Measurements from ENCODE around the gene RHOT2.

Gene RHOT2

DNA sequence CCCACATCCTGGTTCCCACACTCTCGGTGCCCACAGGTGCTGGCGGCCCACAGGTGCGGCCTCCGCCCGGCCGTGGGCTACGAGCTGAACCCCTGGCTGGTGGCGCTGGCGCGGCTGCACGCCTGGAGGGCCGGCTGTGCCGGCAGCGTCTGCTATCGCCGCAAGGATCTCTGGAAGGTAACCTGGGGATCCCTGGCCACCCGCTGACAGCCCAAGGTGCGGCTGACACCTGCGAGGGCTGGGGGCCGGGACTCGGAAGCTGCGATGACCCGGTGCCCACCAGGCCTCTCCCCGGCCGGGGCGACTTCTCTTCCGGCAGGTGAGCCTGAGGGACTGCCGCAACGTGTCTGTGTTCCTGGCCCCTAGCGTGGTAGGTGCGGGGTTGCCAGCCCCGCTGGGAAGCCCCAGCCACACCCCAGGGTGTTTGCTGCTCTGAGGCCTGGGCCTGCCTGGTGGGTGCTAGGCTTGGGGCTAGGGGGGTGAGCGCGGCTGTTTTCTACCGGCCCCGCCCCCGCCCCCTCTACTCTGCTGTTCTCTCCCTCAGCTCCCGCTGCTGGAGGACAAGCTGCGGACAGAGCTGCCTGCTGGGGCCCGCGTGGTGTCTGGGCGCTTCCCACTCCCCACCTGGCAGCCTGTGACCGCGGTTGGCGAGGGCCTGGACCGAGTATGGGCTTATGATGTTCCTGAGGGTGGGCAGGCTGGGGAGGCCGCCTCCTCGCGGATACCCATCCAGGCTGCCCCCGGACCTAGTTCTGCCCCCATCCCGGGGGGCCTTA, 54.0 kb downstream of the RHOT2 start:
- H3K36me3 Mint-ChIP-seq (ENCODE audit: insufficient read depth) = peaks cover 22% of the 10 kb centered on the region
- peak overlapping the region; percentile 79 to 81 for H3K4me3 Mint-ChIP-seq
- H3K9me3 Mint-ChIP-seq = no peaks in the 10 kb centered on the region
- peaks cover 15 to 19% of the 10 kb centered on the region in 2 donors for H3K4me1 Mint-ChIP-seq (ENCODE audit: low read depth in 2 of 2)
- H3K27me3 Mint-ChIP-seq = no peaks in the 10 kb centered on the region
- ATAC-seq (replicated peaks) (peak; percentile 47), DNase-seq (peak in 2 of 3 experiments; percentile 43 to 44)
- H3K27ac Mint-ChIP-seq = peak overlapping the region; percentile 49 to 83

DNA sequence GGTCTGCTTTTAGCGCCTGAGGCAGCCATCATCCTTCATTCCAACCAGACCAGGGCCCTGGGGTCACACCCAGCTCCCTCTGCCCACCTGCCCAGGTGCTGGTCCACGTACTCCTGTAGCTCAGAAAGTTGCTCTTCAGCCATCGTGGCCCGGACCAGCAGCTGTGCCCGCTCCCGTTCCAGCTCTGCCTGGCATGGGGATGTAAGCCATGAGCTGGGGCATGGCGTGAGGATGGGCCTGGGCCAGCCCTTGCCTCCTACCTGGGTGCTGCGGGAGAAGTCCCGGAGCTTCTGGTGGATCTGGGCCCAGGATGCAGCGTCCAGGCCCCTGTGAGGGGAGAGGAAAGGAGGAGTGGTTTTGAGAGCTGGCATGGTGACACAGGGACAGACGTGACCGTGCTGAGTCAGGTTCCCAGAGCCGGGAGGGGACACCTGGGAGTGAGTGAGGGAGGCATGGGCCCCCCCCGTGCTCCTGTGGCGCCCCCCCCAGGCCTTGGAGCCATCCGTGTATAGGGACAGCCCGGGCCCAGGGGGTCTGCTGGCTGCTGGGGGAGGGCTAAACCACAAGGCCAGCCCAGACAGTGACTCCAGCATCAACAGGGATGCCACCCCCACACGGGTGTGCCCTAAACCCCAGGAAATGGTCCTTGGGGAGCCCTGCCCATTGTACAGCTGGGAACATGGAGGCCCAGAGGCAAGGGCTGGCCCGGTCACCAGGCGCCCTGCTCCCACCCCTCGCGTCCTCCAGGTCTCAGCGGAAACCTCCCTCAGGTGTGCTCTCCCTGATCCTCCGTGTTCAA, 55.1 kb downstream of the RHOT2 start:
- Mint-ChIP-seq H3K36me3 (ENCODE audit: insufficient read depth) (peaks cover 25% of the 10 kb centered on the region), H3K27ac (peak overlapping the region; percentile 49 to 83), H3K27me3 (no peaks in the 10 kb centered on the region), H3K4me3 (peak overlapping the region; percentile 45 to 81), H3K4me1 (ENCODE audit: low read depth in 2 of 2) (peaks cover 15 to 19% of the 10 kb centered on the region in 2 donors), H3K9me3 (no peaks in the 10 kb centered on the region)
- DNase-seq (no peak), ATAC-seq (replicated peaks) (no peak)

DNA sequence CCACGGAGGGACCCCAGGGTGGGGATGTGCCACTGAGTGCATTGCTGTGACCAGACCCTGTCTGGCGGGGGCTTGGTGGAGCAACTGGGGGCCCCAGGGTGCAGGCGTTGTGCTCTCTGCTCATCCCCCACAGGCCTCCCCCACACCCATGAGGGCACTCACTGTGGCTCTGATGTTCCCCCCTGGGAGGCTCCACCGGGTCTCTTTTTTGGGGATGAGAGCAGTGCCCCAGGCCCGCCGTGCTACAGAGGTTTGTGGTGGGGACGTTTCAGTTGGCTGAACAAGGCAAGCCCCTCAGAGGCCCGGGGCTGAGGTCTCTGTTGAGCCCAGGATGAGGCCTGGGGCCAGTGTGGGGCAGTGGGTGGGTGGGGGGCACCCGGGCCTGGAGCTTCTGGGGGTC, 55.8 kb downstream of the RHOT2 start:
- H3K27ac Mint-ChIP-seq = peak overlapping the region in 1 of 2 donors; percentile 62
- ATAC-seq (replicated peaks) (no peak), DNase-seq (no peak)
- H3K4me3 Mint-ChIP-seq = peak overlapping the region in 1 of 2 donors; percentile 42
- peaks cover 15 to 19% of the 10 kb centered on the region in 2 donors for H3K4me1 Mint-ChIP-seq (ENCODE audit: low read depth in 2 of 2)
- no peaks in the 10 kb centered on the region for H3K27me3 Mint-ChIP-seq
- no peaks in the 10 kb centered on the region for H3K9me3 Mint-ChIP-seq
- peaks cover 30% of the 10 kb centered on the region for H3K36me3 Mint-ChIP-seq (ENCODE audit: insufficient read depth)

Measured in effector memory CD8-positive, alpha-beta T cell (primary cell).